ENCODE measurements around the gene CTNNBL1.
"Not testable (repeated sequence)": the region's sequence is repeated elsewhere in the genome, so short reads cannot be mapped to it uniquely, and the experiment has no call there.

The CTNNBL1 gene

DNA sequence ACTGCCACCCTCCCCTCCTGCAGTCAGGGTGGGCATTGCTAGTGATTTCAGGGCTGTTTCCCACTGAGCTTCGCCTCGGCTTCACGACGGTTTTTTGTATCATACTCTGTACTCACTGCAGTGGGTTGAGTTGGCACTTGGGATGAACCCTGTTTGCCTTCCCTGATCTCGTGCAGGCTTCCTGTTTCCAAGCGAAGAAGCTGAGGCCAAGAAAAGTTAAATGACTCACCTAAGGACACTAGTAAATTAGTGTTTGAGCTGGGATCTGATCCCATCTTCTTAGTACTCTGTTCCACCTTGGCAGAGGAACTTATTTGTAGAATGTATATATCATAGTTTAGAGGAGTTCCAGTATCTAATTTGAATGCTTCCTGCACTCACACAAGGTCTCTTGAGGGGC lies 158.8 kb downstream of the CTNNBL1 start:
- no peak for DNase-seq (ENCODE audit: low read depth in 2 of 2)

- DNase-seq (ENCODE audit: low read depth in 2 of 2) = no peak
These were observed 160.1 kb downstream of the CTNNBL1 start for GRCh38 chr20:37853823-37854375.

- not testable (repeated sequence) for DNase-seq (ENCODE audit: low read depth in 2 of 2)
These were observed 162.2 kb downstream of the CTNNBL1 start for GRCh38 chr20:37856034-37856433.

GRCh38 chr20:37856932-37857660 lies 163.3 kb downstream of the CTNNBL1 start:
- peak; percentile 34 to 39 for DNase-seq (ENCODE audit: low read depth in 2 of 2)

GRCh38 chr20:37859406-37860171 lies 165.8 kb downstream of the CTNNBL1 start:
- DNase-seq (ENCODE audit: low read depth in 2 of 2) = no peak

- DNase-seq (ENCODE audit: low read depth in 2 of 2) = no peak
These were observed 169.5 kb downstream of the CTNNBL1 start for GRCh38 chr20:37863289-37863688.

DNA sequence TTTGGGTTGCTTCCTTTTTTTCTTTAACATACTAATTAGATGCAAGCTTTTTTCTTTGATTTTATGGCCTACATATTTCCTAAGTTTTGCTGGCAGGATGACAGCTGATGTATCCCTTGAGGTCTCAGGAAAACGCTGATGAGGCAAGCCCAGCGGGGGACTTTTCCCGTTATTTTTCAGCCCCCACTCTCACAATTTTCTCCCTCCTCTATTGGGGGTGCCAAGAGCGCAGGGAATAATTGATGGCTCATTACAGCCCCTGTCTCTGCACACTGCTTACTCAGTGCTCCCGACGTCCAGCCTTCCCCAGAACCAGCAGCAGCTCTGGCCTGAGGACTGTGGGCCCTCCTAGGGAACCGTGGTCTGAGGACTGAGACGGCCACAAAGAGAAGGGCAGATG lies 170.5 kb downstream of the CTNNBL1 start:
- peak; percentile 71 to 73 for DNase-seq (ENCODE audit: low read depth in 2 of 2)

DNA sequence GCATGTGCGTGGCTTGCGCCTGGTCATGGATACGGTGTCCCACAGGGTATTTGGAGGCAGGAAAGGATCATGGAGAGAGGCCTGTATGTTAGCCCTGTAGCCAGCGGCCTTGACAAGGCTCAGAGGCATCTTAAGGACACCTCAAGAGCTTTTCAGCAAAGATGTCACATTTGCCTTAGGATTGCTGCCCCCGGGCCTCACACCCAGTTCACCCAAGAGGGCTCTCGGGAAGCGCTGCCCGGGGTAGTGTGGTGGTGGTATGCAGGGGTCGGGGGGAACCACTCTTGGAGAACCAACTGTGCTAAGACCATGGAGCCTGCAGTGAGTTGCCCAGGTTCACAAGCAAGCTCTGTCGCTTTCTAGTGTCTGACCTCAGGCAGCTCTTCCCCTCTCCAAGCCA lies 172.2 kb downstream of the CTNNBL1 start:
- no peak for DNase-seq (ENCODE audit: low read depth in 2 of 2)

DNA sequence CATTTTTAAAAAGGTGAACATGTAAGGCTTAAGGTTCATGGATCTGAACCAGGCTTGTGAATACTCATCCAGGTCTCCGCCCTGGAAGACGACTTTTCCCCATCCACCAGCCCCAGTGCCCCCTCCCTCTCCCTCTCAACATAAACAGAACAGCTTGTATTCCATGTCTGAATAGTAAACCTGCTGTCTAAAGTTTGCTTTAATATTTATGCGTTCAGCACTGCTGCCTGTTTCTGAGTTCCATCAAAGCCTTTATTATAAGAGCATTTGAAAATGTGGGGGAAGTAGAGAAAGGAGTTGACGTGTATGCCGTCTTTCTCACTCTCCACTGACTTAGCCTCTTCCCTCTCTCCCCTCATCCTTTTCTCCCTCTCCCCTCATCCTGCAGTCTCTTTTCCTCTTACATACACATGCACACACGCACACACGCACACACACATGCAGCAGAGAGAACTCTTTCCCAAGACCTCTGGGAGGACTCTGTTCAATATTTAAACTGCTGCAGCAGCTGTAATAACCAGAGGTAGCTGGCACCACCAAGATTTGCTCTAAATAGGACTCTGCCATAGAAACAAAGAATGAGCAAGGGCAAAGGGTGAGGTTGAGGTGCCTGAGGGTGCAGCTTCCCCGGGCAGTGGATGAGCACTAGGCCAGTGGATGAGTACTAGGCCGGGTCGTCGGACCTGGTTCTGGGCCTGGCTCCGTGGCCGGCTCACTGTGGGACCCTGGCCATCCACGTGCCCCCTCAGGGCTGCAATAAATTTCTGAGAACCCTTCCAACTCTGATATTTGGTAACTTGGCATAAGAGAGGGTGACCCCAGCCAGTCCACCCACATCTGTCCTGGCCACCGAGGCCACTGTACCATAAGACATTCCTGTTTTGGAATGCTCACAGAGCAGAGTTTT lies 173.7 kb downstream of the CTNNBL1 start:
- DNase-seq (ENCODE audit: low read depth in 2 of 2) = no peak

DNA sequence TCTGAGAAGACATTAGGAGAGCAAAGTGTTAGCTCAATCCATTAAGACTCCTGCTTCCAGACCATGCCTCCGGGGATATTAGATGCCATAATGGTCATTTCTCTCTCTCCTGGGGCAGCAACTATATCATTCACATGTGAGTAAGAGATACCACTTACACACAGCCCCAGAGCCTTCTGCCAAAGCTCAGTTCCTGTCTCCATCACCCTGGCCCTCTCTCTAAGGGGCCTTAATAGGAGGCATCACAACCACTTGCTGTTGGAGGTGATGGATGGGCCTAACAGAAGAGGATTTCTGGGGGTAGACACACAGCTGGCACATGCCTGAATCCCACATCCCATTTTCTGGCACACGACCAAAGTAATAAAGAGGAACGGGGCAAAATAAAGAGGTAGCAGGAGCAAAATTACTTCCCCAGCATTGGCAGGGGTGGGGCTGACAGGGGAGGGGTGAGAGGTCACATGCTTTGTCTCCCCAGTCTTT lies 175.1 kb downstream of the CTNNBL1 start:
- no peak for DNase-seq (ENCODE audit: low read depth in 2 of 2)

DNA sequence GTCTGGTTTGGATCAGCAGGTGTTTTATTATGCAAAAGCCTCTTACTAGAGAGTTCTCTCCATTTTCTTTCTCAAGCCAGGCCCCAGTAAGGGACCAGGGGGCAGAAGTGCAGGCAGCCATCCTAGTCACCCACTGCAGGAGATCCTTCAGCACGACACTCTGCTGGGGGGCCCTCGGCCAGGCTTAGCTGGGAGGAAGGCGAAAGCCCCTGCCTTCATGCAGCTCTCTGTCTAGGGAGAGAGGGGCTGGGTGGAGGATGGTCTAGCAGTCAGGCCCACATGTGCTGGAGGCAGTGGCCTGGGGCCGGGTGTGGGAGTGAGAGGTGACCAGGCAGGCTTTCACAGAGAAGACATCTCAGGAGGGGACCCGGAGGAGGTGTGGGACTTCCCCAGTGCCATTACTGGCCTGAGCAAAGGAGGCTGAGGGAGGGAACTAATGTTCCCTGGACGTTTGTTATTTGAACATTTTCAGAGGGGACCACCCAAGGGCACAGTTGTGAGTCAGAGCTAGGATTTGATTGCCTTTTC lies 175.6 kb downstream of the CTNNBL1 start:
- no peak for DNase-seq (ENCODE audit: low read depth in 2 of 2)

DNA sequence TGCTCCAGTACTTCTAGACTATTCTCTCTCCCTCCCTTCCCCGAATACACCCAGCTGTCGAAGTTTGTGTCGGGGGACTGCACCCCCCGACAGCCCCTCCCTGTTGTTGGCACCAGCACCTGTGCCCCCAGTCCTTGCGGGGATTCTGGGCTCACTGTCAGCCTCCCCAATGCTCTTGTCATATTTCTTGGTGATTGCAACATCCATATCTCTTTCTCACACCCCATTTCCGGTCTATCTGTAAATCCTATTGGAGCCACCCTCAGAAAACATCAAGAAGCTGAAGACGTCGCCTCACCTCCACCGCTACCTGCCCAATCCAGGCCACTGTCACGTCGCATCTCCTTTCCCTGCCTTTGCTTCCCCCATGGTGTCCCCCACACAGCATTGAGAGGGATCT lies 176.5 kb downstream of the CTNNBL1 start:
- no peak for DNase-seq (ENCODE audit: low read depth in 2 of 2)

DNA sequence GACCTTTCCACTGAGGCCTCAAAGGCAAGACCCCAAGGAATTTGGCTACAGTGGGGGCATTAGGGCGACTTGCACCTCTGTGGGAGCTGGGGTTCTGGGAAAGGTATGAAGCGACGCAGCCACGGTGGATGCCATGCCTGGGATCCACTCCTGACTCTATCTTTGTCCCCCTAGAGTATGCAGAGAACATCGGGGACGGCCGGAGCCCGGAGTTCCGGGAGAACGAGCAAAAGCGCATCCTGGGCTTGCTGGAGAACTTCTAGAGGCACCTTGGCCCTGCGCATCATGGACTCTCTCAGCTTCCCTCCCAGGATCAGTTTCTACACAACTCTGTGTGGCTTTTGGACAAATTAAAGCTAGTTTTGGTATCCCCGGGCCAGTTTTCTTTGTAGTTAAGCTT lies 177.9 kb downstream of the CTNNBL1 start:
- no peak for DNase-seq (ENCODE audit: low read depth in 2 of 2)

DNA sequence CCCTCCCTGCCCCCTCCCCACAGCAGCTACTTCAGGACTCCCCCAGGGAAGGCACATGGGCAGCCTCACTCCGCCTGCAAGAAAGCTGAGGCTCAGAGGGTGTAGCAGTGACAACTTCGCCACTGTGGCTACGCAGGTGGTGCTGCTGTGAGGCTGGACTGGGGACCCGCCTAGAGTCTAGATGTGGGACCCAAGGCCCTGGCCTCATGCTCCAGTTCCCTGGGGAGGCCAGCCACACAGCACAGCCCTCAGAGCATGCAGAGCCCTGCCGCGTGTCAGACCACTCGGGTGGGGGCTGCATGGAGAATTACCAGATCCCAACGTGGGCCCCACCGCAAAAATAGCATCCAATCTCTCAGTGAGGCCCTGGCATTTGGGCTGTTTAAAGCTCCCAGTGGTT lies 178.3 kb downstream of the CTNNBL1 start:
- DNase-seq (ENCODE audit: low read depth in 2 of 2) = no peak

DNA sequence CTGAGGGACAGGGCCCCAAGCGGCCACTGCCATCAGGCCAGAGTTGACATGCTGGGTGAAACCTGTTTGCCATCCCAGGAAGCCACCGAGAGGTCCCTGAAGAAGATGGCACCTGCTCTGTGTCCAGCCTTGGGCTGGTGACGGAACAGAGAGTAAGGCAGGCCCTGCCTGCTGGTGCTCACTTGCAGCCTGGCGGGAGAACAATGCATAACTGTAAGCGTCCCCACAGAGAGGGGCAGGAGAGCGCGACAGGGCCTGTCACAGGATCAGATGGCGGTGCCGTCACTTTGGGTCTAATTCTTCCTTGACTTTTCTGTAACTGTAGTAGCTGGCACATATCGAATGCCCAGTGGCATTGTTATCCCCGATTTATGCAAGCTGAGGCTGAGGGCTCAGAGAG lies 180.1 kb downstream of the CTNNBL1 start:
- no peak for DNase-seq (ENCODE audit: low read depth in 2 of 2)

DNA sequence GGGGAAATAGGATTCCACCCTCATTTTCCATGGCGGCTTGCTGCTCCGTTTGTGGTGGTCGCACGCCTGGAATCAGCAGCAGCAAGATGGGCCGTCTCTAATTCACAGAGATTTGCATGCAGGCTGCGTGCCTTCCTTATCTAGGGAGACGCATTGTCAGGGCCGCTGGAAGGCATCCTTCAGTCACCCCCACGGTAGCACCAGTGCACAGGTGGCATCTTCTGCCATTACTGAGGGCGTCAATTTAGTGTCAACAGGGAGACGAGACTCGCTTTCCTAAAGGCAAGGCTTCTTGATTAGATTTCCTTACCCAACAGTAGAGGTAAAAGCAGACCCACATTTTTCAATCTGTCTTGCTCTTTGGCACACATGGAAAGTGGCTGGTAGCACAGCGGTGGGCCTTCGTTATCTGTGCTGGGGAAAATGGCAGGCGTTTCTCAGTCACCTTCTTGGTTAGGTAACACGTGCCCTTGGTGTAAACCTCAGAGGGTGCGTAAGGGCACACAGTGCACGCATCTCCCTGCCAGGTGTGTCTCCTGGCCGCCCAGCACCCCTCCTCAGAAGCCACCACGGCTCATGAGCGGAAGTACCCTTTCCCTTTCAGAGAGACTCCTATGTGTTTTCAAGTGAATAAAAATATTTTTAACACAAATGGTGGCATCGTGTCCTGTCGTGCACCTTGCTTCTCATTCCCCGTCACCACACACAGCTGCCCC lies 181.8 kb downstream of the CTNNBL1 start:
- DNase-seq (ENCODE audit: low read depth in 2 of 2) = no peak

GRCh38 chr20:37876863-37877262 lies 183.0 kb downstream of the CTNNBL1 start:
- DNase-seq (ENCODE audit: low read depth in 2 of 2) = no peak

DNA sequence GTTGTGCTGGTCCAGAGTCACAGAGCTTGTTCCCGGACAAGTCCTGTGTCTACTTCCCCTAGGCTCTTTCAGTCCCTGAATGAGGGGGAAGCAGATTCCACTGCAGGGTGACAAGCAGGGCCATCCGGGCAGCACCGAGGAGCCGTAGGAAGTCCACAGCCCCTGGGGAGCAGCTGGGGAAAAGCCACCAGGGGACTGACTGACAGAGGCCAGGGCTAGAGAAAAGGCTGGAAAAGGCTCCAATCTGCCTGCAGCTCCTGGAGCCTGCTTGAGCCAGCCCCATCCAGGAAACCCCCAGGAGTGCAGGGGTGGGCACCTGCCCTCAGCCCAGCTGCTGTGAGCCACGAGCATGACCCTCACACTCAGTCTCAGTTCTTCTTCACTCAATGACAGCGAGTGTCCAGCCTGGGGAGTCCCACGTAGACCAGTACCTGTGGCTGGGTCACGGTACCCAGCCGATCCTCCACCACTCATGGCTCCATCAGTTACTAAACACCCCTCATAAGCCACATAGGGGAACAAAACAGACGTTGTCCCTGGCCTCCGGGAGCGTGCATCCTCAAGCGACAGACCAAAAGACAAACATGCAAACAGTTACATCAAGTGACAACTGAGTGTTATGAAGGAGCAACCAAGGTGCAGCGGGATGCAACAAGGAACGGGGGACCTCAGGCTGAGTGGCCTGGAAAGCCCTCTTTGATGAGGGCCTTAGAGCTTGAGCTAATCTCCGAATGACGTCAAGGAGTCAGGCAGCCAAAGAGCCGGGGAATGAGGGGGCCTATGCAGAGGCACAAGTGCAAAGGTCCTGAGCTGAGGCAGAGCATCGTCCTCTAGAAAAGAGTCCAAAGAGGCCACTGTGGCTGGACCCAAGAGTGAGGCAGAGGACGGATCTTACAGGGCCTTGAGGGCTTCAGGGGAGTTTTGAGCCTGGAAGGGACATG lies 184.3 kb downstream of the CTNNBL1 start:
- DNase-seq (ENCODE audit: low read depth in 2 of 2) = no peak

DNA sequence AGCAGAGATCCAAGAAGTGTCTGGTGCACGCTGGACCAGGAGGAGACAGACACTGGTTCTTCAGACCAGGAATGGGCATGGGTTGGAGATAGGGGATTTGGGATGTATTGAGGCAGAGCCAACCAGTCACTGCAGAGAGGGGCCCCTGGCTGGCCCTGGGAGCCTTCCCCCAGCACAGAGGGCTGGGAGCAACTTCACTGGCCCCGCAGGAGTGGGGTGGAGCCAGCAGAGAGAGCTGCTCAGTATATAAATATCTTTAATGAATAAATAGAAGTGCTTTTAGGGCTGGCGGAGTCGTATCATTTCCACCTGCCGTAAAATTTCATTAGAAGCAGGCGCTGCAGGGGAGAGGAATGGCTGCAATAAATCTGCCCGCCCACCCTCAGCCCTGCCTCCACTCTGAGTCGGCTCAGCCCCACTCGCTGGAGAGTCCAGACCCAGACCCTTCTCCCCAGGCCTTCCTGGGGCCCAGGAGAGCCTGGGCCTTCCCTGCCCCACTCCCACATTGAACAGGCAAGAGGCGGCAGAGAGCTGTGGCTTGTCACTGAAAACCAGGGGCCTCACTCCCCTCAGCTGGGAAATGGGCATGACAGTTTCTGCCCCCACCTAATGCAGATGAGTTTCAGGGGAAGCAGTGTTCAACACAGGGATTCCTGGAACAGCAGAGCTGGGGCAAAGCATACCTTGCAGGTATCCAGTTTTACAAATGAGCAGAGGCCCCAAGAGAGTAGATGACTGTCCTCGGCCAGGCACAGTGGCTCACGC lies 185.2 kb downstream of the CTNNBL1 start:
- DNase-seq (ENCODE audit: low read depth in 2 of 2) = no peak
